Esophagus (tissue), 2 donors: ENCODE measurements around the gene RAI14. TPM values are rescaled to one million over a fixed set of nuclear protein-coding genes. Genes with fewer than 3 reads are reported as not detected.
"Not testable (repeated sequence)": the region's sequence is repeated elsewhere in the genome, so short reads cannot be mapped to it uniquely, and the experiment has no call there.

Experiments used
- H3K27ac ChIP-seq, 2 donors: one replicate each; pipeline ENCODE4 v1.5.1; 2013; ENCODE audit warnings: low read depth in 2 of 2, mild to moderate bottlenecking in 2 of 2, inconsistent platforms in 1 of 2, low read length in 1 of 2, moderate library complexity in 1 of 2
- H3K27me3 ChIP-seq, 2 donors: one replicate each; pipeline ENCODE4 v1.6.1; 2013; ENCODE audit warnings: low read length in 2 of 2, control low read depth in 1 of 2, mild to moderate bottlenecking in 1 of 2; ENCODE audit not compliant: insufficient read depth in 2 of 2, control insufficient read depth in 1 of 2
- H3K36me3 ChIP-seq, 2 donors: one replicate each; pipeline ENCODE4 v1.6.1; 2013; ENCODE audit warnings: low read length in 1 of 2; ENCODE audit not compliant: control insufficient read depth in 2 of 2, insufficient read depth in 2 of 2
- H3K4me1 ChIP-seq, 2 donors: one replicate each; pipeline ENCODE4 v1.6.1; 2013; ENCODE audit warnings: low read length in 1 of 2; ENCODE audit not compliant: control insufficient read depth in 2 of 2, insufficient read depth in 2 of 2
- H3K4me3 ChIP-seq, 2 donors: one replicate each; pipeline ENCODE4 v1.5.1; 2013; ENCODE audit warnings: low read length in 2 of 2, mild to moderate bottlenecking in 2 of 2, low read depth in 1 of 2, moderate library complexity in 1 of 2
- H3K9me3 ChIP-seq, 2 donors: one replicate each; pipeline ENCODE4 v1.6.1; 2013; ENCODE audit warnings: mild to moderate bottlenecking in 2 of 2, low read depth in 1 of 2, low read length in 1 of 2, moderate library complexity in 1 of 2; ENCODE audit not compliant: control insufficient read depth in 2 of 2, insufficient read depth in 1 of 2
- WGBS, 2 donors: extraction: QIAGEN DNeasy Blood & Tissue Kit; methylation state at CpG; one replicate each; pipeline ENCODE4 v1.1.7; 2013; 5-methylcytosine and 5-hydroxymethylcytosine counted together
- polyA plus RNA-seq, 2 donors: library from polyadenylated mRNA; stranded (reverse); fragments of 200-250 nt; gene quantifications; one replicate each; pipeline ENCODE4 v1.2.3, GENCODE V29; 2013
- donor health status: healthy with polysubstance abuse.
- donor health status: Bipolar disorder and iron deficiency.

RAI14 gene
- polyA plus RNA-seq, 2 donors = 2.1 to 3.4 TPM

DNA sequence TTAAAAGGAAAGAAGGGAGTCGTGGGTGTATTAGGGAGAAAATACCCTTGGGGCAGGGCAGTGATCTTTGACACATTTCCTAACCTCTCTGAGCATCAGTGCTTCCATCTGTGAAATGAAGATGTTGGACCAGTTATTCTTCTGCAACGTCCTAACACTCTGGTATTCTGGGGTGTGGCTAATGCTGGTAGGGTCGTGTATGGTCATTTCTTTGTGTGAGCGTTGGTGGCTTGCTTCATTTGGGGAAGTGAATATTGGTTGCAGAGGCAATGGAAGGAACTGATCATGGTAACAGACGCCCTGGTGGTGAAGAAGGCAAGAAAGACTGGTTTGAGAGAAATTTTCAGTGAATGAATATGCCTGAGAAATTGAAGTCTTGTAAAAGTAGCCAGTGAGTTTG lies 114.9 kb downstream of the RAI14 start:
- no peaks in the 10 kb centered on the region for H3K27me3 ChIP-seq
- H3K27ac ChIP-seq = no peak overlapping the region
- H3K9me3 ChIP-seq = no peaks in the 10 kb centered on the region
- no peaks in the 10 kb centered on the region for H3K36me3 ChIP-seq
- 48% methylated on average over 5 of the region's 5 CpGs for WGBS, 2 donors
- H3K4me1 ChIP-seq = no peaks in the 10 kb centered on the region
- H3K4me3 ChIP-seq = no peak overlapping the region

DNA sequence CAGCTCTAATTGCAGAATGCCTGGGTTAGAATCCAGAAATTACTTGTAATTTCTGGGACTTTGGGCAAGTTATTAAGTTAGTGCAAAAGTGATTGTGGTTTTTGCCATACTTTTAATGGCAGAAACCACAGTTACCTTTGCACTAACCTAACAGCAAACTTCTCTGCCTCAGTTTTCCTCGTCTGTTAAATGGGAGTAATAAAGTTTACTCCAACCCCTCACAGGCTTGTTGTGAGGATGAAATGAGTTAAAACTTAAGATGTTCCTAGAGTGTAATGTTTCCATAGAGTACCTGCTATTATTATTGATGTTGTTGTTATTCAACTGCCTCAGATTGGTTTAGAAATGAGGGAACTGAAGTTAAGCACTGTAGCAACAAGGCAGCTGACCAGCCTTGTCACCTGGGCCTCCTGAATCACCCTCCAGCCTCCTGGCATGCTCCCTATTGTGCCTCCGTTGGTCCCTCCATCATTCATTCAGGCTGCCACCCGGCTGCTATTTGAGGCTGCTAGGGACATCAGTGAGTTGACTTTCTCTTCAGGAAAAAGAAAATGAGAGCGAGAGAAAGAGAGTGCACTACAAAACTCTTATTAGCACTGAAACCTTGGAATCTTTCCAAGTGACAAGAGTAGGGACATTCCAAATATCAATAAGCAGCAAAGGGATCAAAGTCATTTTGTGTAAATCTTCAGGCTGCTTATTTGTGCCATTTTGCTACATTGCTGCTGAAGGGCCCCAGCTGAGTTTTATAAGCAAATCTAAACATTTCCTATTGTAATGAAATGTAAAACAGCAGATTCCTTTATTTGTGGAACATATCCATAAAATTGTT lies 116.4 kb downstream of the RAI14 start:
- Histone ChIP-seq H3K4me3 (no peak overlapping the region), H3K4me1 (no peaks in the 10 kb centered on the region), H3K27ac (no peak overlapping the region), H3K9me3 (no peaks in the 10 kb centered on the region), H3K27me3 (no peaks in the 10 kb centered on the region), H3K36me3 (no peaks in the 10 kb centered on the region)
- 83 to 86% methylated on average over 4 of the region's 4 CpGs for WGBS, 2 donors

DNA sequence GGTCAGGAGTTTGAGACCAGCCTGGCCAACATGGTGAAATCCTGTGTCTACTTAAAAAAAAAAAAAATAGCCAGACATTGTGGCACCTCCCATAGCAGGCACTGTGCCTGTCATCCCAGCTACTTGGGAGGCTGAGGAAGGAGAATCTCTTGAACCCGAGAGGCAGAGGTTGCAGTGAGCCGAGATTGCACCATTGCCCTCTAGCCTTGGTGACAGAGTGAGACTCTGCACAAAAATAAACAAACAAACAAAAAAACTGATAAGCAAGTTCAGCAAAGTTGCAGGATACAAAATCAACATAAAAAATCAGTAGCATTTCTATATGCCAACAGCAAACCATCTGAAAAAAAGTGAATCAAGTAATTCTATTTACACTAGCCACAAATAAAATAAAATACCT lies 118.0 kb downstream of the RAI14 start:
- H3K9me3 ChIP-seq = no peaks in the 10 kb centered on the region
- no peaks in the 10 kb centered on the region for H3K27me3 ChIP-seq
- no peak overlapping the region for H3K27ac ChIP-seq
- H3K4me1 ChIP-seq = no peaks in the 10 kb centered on the region
- WGBS, 2 donors = 96 to 100% methylated on average over 2 of the region's 2 CpGs
- H3K4me3 ChIP-seq = no peak overlapping the region
- no peaks in the 10 kb centered on the region for H3K36me3 ChIP-seq

DNA sequence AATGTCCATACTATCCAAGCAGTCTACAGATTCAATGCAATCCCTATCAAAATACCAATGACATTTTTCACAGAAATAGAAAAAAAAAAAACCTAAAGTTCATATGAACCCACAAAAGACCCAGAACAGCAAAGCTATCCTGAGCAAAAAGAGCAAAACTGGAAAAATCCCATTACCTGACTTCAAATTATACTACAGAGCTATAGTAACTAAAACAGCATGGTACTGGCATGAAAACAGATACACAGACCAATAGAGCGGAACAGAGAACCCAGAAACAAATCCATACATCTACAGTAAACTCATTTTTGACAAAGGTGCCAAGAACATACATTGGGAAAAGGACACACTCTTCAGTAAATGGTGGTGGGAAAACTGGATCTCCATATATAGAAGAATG lies 118.5 kb downstream of the RAI14 start:
- WGBS, 2 donors = 89 to 90% methylated on average over 1 of the region's 1 CpG

DNA sequence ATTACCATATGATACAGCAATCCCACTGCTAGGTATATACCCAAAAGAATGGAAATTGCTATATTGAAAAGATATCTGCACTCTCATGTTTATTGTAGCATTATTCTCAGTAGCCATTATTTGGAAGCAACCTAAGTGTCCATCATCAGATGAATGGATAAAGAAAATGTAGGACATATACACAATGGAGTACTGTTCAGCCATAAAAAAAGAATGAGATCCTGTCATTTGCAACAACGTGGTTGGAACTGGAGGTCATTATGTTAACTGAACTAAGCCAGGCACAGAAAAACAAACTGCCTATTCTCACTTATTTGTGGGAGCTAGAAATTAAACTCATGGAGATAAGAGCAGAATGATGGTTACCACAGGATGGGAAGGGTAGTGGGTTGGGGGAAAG lies 119.8 kb downstream of the RAI14 start:
- 77 to 81% methylated on average over 1 of the region's 1 CpG for WGBS, 2 donors

More for the DNA sequence above, 118.5 kb downstream of the RAI14 start:
- not testable (repeated sequence) for H3K27ac ChIP-seq, H3K27me3 ChIP-seq, H3K36me3 ChIP-seq, H3K4me3 ChIP-seq, H3K4me1 ChIP-seq, H3K9me3 ChIP-seq

DNA sequence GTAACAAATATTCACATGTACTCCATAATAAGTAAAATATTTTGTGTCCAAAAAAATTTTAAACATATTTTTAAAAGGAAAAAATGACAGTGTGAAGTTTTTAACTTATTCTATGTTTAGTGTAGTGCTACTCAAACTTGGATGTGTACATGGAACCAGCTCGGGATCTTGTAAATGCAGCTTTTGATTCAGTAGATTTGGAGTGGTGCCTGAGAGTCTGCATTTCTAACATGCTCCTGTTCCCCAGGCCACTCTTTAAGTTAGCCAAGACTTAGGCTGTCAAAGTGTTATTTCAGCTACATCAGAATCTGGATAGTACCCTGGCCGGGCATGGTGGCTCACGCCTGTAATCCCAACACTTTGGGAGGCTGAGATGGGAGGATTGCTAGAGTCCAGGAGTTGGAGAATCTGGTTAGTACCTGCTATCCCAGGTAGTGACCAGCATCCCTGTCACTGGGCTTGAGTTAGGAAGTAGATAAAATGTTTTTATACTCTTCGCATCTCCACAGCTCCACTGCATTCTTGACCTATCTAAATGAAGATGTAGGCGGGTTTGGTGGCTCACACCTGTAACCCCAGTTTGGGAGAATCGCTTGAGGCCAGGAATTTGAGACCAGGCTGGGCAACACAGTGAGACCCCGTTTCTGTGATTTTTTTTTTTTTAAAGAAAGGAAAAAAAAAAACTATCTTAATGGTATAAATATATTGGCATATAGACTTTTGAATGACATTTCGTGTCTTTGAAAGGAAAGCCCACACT lies 122.1 kb downstream of the RAI14 start:
- H3K36me3 ChIP-seq = no peaks in the 10 kb centered on the region
- WGBS, 2 donors = 89 to 92% methylated on average over 8 of the region's 8 CpGs
- H3K27me3 ChIP-seq = no peaks in the 10 kb centered on the region
- H3K4me1 ChIP-seq = no peaks in the 10 kb centered on the region
- H3K9me3 ChIP-seq = no peaks in the 10 kb centered on the region
- H3K27ac ChIP-seq = no peak overlapping the region
- no peak overlapping the region for H3K4me3 ChIP-seq

More for the DNA sequence above, 119.8 kb downstream of the RAI14 start:
- Histone ChIP-seq H3K4me1 (no peaks in the 10 kb centered on the region), H3K27me3 (no peaks in the 10 kb centered on the region), H3K4me3 (no peak overlapping the region), H3K27ac (no peak overlapping the region), H3K36me3 (no peaks in the 10 kb centered on the region), H3K9me3 (no peaks in the 10 kb centered on the region)

DNA sequence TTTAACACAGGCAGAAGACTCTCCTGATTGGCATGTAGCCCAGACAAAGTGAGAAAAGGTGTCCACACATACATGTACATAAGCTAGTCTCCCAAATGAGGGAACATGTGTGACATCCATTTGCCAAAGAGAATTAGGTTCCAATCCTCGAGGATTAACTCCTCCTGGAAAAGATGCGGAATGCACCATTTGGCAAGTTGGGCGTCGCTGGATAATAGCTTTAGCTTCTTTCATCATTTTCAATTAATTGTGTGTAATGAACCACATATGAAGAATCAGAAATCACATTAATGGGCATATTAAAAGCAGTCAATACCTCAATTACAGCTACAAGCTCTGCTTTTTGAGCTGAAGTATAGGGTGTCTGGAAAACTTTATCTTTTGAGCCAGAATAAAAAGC lies 127.8 kb downstream of the RAI14 start:
- H3K9me3 ChIP-seq, H3K27me3 ChIP-seq, H3K36me3 ChIP-seq, H3K27ac ChIP-seq, H3K4me3 ChIP-seq, H3K4me1 ChIP-seq: not testable (repeated sequence)
- WGBS, 2 donors = 82 to 93% methylated on average over 4 of the region's 4 CpGs

DNA sequence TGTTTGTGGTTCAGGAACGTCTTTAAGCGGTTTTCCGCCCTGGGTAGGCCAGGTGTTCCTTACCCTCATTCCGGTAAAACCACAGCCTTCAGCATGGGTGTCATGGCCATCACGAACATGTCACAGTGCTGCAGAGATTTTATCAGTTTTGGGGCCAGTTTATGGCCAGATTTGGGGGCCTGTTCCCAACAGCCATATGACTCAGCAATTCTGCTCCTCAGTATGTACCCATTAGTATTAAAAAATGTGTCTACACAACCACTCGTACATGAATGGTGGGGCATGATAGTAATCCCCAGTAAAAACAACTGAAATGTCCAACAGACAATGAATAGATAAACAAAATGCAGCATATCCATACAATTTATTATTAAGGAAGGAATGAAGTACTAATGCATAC lies 130.9 kb downstream of the RAI14 start:
- WGBS, 2 donors = 89 to 94% methylated on average over 6 of the region's 6 CpGs
- no peaks in the 10 kb centered on the region for H3K4me1 ChIP-seq
- H3K27me3 ChIP-seq = no peaks in the 10 kb centered on the region
- H3K27ac ChIP-seq = no peak overlapping the region
- no peaks in the 10 kb centered on the region for H3K9me3 ChIP-seq
- H3K4me3 ChIP-seq = no peak overlapping the region
- no peaks in the 10 kb centered on the region for H3K36me3 ChIP-seq

DNA sequence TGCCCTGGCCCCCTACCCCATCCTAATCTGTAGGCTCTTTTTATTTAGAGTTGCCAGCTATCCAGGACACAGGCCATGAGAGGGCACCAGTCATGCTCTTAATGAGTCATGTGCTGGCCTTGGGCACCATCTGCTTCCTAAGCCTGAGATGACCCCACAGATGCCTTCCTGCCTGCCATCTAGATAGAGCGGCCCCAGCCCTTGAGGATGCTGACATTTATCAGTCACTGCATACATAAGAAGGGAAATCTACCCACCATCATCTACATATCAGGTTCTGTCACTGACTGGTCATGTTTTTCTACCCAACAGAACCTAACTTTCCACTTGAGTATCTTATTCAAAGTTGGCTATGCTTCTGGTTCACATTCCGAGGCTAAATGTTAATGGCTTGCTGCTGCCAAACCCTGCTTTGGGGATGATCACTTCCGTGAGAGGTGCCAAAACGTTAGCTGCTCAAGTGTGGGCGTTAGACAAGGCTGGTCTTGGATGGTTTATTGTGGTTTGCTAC lies 132.9 kb downstream of the RAI14 start:
- Histone ChIP-seq H3K27ac (no peak overlapping the region), H3K9me3 (no peaks in the 10 kb centered on the region), H3K36me3 (no peaks in the 10 kb centered on the region), H3K4me1 (no peaks in the 10 kb centered on the region), H3K4me3 (no peak overlapping the region), H3K27me3 (no peaks in the 10 kb centered on the region)
- WGBS, 2 donors = 25 to 60% methylated on average over 5 of the region's 5 CpGs
